Measurements from ENCODE around the gene MEF2C.

MEF2C gene

DNA sequence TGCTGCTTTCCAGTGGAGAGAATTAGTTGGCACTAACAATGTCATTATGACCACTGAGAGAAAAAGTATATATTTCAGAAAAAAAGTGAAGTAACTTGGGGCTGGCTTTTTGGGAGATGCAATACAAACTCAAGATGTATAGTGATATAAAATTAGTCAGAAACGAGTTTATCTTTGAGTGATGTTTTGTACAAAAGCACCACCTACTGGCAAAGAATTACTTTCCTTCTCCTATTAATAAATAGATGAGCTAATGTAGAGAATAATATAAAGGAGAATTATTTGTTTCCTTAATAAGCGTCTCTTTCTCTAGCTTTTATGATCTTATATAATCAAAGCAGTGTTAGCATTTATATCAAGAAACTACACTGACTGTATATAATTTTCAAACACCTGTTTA is 158.8 kb downstream of the MEF2C start:
- no peak overlapping the region for H3K4me3 ChIP-seq (ENCODE audit: low read depth, low read length)

DNA sequence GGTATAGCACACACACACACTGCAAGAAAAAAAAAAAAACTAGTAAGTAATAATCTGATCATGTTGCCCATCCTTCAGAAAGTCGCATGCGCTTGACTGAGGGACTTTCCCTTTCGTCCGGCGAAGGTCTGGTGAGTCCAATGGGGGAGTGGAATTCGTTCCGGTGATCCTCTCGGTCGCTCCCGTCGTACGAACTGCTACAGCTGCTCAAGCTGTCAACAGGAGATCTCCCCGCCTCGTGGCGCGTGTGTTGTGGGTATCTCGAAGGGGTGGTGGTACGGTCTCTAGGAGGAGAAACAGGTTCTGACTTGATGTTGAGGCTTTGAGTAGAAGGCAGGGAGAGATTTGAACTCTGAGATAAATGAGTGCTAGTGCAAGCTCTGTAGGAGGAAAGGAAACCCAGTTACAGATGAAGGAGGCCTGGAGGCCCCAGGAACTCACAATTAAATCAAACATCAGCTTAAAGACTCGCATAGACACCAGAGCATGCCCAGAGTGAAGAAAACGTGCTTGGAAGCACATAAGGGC is 160.4 kb downstream of the MEF2C start:
- H3K4me3 ChIP-seq (ENCODE audit: low read depth, low read length) = no peak overlapping the region

DNA sequence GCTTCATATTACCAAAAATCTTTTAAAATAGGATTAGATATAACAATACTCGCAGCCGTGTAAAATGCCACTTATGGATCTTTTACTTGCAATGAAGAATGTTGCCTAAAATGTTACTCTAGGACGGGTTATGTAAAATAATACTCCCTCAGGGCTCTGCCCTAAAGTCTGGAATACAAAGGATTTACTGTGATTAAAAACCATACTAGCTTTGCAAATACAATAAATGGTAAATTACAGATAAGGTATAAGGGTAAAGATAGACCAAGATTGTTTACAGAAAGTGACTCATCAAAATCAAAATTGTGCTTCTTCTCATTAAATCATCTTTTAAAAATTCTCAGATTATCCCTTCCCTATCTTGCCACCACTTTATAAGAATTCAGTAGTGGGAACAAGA is 163.6 kb downstream of the MEF2C start:
- no peak overlapping the region for H3K4me3 ChIP-seq (ENCODE audit: low read depth, low read length)

DNA sequence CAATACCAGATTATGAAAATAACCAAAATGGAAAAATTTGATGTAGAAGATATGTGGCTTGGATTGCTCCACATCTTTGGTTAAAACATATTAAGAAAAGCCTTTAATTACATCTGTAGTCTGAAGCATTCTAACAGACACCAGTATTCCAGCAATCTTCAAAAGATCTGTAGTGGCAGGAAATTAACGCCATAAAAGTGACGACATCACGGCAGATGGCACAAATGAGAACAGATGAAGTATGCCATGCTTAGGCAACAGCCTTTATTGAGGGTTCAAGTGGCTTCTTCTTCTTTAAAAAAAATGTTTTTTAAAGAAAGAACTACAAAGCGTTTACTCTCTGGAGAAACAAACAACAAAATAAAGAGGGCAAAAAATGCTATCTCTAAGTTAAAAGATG is 164.2 kb downstream of the MEF2C start:
- H3K4me3 ChIP-seq (ENCODE audit: low read depth, low read length) = no peak overlapping the region

DNA sequence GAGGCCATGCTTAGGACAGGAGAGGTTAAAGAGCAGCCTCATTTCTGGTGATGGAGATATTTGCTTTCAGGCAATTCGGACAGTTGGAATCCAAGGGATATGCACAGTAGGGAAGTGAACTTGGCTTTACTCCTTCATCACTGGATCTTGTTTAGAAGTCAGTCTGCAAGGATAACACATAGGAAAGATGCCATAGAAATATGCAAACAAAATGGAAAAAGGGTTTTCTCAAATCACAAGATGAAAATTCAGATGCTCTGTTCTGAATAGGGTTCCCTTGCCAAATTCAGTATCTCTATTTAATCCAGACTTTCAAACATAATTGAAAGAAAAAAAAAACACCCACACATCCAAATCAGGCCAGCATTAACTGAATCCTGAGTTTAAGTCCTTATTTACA is 166.9 kb downstream of the MEF2C start:
- H3K4me3 ChIP-seq (ENCODE audit: low read depth, low read length) = no peak overlapping the region

DNA sequence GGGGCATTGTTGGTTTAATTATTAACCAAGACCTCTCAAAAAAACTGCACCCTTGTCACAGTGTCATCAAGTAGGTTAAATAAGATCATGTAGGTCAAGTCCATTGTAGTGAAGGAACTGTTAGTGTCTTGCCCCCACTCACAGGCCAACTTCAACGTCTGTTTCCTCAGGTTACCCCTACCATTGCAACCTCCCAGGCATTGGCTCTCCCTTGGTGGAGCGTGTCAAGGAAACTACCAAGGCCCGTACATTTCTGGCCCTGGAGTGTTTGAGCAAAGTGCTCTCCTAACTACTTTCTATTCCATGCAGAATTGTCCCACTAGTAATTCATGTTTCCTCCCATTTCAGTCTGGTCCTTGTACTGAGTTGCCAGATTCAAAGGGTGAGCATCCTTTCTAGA is 167.5 kb downstream of the MEF2C start:
- no peak overlapping the region for H3K4me3 ChIP-seq (ENCODE audit: low read depth, low read length)

- H3K4me3 ChIP-seq (ENCODE audit: low read depth, low read length) = no peak overlapping the region
These were observed 169.2 kb downstream of the MEF2C start for GRCh38 chr5:88713818-88714217.

GRCh38 chr5:88708682-88709398 is 174.1 kb downstream of the MEF2C start:
- H3K4me3 ChIP-seq (ENCODE audit: low read depth, low read length) = no peak overlapping the region

- H3K4me3 ChIP-seq (ENCODE audit: low read depth, low read length) = no peak overlapping the region
These were observed 175.0 kb downstream of the MEF2C start for GRCh38 chr5:88708021-88708420.

- H3K4me3 ChIP-seq (ENCODE audit: low read depth, low read length) = no peak overlapping the region
These were observed 175.6 kb downstream of the MEF2C start for GRCh38 chr5:88707216-88707965.

DNA sequence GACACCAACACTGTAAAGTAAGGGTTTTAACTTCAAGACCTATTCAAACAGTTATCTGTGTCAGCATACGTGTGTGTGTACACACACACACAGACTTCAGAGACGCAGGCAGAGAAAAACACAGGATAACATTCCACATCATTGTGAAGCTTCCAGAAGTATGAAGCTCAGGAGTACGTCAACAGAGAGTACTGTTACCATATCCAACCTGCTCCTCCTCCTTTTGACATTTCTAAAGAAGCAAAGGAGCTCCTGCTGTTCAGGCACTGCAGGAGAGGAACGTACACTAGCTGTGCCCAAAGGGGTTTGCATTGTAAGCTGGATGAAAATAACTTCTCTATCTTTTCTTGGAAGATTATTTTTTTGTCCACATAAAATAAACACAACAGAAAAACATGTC is 180.7 kb downstream of the MEF2C start:
- H3K4me3 ChIP-seq (ENCODE audit: low read depth, low read length) = no peak overlapping the region

GRCh38 chr5:88700121-88700520 is 182.9 kb downstream of the MEF2C start:
- H3K4me3 ChIP-seq (ENCODE audit: low read depth, low read length) = no peak overlapping the region

- no peak overlapping the region for H3K4me3 ChIP-seq (ENCODE audit: low read depth, low read length)
These were observed 184.7 kb downstream of the MEF2C start for GRCh38 chr5:88698290-88698689.

DNA sequence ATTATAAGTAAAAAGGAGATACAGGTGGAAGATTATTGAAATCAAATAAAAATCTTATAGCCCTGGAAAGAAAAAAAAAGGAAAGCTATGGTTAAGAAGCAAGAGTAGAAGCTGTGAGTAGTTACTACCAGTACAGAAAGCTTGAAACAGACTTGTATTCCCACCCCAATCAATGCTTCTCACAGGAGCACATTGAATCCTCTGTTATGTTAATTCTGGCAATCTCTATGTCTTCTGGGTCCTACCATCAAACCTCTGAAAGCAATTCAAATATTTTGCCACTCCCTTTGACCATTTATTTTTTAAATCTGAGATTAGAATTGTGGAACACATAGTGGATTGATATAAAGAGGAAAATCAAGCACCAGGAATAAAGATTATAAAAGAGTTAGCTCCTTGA is 186.5 kb downstream of the MEF2C start:
- no peak overlapping the region for H3K4me3 ChIP-seq (ENCODE audit: low read depth, low read length)

GRCh38 chr5:88695931-88696330 is 187.1 kb downstream of the MEF2C start:
- no peak overlapping the region for H3K4me3 ChIP-seq (ENCODE audit: low read depth, low read length)

- H3K4me3 ChIP-seq (ENCODE audit: low read depth, low read length) = no peak overlapping the region
These were observed 187.8 kb downstream of the MEF2C start for GRCh38 chr5:88695232-88695631.

DNA sequence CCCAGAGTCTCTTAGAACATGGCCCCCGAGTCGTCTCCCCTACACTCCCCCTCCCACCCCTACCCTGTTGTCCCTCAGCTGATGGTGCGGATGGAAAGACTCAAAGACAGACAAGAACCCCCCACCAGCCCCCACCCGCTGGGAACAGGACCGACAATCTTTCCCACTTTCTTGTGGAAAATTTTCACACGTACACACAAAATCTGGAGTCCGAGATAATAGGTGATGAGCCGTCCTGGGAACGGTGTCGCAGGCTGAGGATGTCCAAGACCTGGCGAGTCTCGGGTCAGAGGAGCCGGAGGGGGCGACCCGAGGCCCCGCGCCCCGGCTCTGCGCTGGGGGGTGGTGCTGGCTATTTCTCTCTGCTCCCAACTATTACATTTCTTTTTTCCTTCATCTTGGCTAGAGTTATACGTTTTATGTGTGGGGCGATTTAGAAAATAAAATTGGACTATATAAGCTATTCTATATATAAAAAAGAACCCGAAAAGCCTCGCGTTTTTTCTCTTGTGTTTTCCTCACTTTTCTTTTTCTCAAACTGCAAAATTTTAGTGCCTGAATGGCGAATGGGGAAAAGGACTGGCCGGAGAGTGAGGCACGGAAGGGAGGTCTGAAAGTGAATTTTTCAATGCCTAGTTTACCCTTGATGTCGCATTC is 188.8 kb downstream of the MEF2C start:
- no peak overlapping the region for H3K4me3 ChIP-seq (ENCODE audit: low read depth, low read length)

- H3K4me3 ChIP-seq (ENCODE audit: low read depth, low read length) = no peak overlapping the region
These were observed 189.7 kb downstream of the MEF2C start for GRCh38 chr5:88693071-88693932.

DNA sequence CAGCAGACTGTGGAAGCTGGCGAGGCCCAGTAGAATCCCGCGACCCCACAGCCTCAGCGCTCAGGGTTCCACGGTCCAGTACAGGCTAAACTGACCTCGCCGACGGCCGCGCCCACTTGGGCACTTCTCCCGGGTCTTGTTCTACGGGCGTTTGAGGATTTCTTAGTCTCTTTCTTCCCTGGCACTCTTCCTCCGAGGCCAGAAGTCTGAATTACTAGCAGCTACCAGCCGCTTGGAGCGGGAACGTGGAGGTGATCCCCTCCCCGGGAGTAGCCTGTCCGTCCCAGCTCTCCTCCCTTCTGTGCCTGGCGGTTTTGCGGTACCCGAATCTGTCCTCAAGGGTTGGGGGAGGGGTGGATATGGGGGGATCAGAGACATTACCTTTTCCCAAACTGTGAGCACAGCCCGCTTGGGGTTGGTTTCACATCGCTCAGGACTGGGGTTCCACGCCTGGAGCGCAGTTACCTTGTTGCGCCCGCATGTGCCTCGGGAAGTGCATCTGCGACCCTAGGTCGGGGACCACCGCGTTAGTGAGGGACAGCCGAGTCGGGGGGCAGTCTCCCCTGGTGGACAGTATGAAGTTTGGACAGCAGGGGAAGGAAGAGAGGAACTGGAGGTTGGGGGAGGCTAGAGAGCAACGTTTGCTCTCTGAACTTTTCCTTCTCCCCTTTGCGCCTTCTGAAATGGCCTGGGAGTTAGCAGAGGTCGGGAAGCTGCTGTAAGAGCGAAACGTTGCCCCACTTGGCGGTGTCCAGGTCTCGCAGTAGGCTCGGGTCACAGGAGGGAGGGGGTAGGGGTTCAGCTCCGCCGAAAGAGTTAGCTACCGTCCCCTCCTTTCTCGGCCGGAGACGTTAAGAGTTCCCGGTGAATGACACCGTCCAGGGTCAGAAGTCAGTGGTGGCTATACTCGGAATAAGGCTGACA is 190.8 kb downstream of the MEF2C start:
- peak overlapping the region; percentile 17 for H3K4me3 ChIP-seq (ENCODE audit: low read depth, low read length)

DNA sequence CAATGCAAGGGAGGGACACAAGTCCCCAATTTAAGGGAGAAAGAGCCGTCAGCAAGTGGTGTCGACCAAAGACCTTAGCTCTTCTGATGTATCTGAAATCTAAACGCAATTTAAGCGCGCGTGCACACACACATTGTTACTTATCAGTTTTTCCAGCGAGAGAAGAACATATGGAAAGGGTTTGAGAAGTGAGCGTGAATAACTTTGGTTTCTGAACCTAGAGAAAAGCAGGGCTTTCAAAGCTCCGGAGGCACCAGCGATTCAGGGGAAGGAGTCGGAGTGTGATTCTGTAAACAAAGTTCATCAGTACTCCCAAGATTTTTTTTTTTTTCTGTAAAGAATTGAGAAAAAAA is 191.8 kb downstream of the MEF2C start:
- no peak overlapping the region for H3K4me3 ChIP-seq (ENCODE audit: low read depth, low read length)
